Prostate gland (tissue), 2 donors: ENCODE measurements around the gene PSRC1.

ENCODE experiments used
- CTCF ChIP-seq, 4 experiments: fragments of 200-600 bp in 2 of 4; fragments of 450-650 bp in 2 of 4; sonication (generic) in 2 of 4; IDR thresholded peaks; 1 replicate in 3 of 4; 2 replicates in 1 of 4; pipeline ENCODE4 v1.5.1; 2016 to 2019; ENCODE audit warnings: antibody characterized with exemption in 4 of 4, mild to moderate bottlenecking in 2 of 4, moderate library complexity in 2 of 4
- POLR2A ChIP-seq: fragments of 450-650 bp; IDR thresholded peaks from one replicate; pipeline ENCODE4 v1.6.1; 2016; ENCODE audit warnings: antibody characterized with exemption, mild to moderate bottlenecking
- POLR2AphosphoS5 ChIP-seq: sonication (generic); formaldehyde crosslinking; IDR thresholded peaks from one replicate; pipeline ENCODE4 v1.6.1; 2017; ENCODE audit warnings: antibody characterized with exemption

DNA sequence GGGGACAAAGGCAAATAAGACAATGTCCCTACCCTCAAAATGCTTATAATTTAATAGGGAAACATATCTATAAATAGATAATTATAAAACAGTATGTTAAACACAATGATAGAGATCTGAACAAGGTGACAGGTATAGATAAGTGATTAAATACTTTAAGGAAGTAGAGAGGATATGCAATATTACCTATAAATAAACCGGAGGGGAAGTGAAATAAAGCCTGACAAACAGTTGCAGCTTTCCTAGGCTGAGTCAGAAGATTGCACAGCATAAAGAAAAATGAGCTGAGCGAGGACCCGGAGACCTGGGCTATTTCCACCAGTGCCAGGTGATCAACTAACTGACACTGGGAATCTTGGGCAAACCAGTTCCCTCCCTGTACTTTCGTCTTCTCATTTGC is 11.5 kb upstream of the PSRC1 start:
- TF ChIP-seq POLR2A (no peak), CTCF (IDR thresholded peaks at IDR 0.05) (no peak), POLR2AphosphoS5 (no peak)
